GM18520 (cell line): Measurements from ENCODE around the gene LYPD6B.

Experiments used
- ATAC-seq: cut with Tn5 transposase; IDR thresholded peaks from one replicate; pipeline ENCODE4 v1.9.1; 2021; ENCODE audit not compliant: unreplicated experiment

The LYPD6B gene, protein sequence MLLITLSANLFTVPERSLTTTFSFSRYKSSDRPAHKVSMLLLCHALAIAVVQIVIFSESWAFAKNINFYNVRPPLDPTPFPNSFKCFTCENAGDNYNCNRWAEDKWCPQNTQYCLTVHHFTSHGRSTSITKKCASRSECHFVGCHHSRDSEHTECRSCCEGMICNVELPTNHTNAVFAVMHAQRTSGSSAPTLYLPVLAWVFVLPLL

GRCh38 chr2:149038442-149039212 lies at the start of gene LYPD6B:
LYPD6B (plus strand) TSS chr2:149038699; CDS start chr2:149130949, 92,250 bp downstream.
- ATAC-seq = peak; percentile 28

DNA sequence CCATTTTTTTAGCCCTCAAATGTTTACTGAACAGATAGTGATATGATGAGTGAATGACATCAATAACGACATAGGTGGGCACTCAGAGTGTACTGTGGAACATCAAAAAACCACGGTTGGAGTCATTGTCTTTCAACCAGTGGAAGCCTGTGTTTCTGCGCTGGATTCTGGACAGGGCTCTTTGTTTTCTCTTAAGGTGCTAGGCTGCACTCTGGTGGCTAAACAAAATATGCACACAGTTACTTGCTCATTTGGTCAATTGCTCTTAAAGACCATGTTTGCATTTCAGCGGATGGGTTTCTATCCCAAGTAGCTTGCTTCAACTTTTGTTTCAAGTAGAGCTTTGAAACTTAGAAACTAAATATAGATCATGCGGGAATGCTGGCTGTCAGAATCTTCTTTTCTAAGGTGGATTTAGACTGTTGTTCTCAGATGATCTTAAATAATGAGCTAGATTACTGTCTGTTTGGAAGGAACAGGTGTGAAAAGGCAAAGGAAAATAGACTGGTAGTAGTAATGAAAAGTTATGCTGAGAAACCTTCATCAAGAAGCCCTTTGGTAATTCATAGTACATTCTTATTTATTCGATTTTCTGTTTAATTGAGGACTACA lies 48.5 kb upstream of the LYPD6B start:
- peak; percentile 78 for ATAC-seq

DNA sequence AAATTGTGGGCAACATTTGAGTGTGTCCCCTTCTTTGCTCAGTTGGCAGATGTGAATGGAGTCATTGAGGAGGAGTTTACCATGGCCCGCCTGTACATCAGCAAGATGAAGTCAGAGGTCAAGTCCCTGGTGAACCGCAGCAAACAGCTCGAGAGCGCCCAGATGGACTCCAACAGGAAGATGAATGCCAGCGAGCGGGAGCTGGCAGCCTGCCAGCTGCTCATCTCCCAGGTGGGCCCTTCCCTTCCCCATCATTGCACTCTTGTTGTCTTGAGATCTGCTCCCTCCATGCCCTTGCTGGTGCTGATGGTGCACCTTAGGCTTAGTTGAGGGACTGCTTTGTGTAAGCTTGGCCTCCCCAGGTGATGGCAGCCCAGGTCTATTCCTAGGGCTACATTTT lies 47.5 kb upstream of the LYPD6B start:
- ATAC-seq = no peak

DNA sequence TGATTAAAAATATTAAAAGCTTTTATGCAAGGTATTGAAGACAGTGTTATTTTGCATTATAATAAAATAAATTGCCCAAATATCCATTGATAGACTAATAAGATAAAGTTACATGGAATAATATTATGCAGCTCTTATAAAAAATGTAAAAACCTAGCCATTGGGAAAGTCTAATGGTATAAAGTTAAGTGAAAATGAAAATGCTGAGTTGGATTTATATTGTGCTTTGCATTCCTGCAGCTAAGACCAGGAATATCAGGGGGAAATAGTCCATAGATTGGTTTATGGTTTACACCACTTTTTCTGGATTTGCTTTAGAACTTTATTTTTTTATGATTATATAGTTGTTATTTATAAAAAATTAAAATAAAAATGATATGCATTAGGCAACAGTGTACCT lies 46.1 kb upstream of the LYPD6B start:
- ATAC-seq = no peak

DNA sequence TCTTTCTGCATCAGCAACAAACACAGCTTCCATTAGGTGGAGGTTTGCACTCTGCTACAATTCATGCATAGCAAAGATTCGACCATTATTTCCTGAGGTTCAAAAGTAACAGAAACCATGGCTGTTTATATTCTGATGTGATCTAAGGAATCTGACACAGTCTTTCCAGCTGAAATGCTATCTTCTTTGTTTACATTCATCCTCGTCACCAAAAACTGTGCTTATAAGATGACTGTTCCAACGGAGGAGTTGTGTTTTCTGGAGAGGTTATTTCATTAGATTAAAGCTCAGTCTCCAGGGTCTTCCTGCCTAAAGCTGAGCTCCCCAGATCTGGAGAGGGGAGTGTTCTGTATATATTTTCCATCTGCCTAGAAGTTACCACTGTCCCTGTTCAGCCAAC lies 45.1 kb upstream of the LYPD6B start:
- no peak for ATAC-seq

DNA sequence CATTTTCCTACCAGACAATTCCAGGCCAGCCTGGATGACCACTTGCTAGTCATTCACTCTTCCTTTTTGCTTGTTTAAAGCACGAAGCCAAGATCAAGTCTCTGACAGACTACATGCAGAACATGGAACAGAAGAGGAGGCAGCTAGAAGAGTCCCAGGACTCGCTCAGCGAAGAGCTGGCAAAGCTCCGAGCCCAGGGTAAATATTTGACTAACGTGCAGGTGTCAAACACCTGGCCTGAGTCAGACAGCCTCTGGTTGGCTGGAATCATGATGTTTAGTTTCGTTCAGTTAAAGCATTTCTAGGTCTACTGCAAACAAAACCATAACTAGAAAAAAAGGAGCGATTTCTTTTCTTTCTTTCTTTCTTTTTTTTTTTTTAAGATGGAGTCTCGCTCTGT lies 44.2 kb upstream of the LYPD6B start:
- no peak for ATAC-seq

DNA sequence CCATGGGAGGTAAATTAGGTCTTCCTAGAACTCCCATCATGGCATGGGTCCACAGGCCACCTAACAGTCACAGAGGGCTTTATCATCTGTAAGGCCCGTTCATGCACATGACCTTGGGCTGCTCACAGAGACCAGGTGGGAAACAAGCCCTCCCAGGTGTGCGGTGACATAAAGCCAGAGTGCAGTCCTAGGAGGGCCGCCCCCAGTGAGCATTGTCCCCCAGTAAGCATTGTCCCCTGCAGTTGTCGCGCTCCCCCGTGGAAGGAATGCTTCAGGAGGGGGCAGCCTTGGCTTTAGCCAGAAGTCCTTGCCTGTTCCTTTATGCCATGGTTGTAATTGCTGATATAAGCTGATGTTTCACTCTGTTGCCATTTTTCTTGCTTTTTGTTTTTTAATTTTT lies 41.7 kb upstream of the LYPD6B start:
- no peak for ATAC-seq

- no peak for ATAC-seq
These were observed 40.2 kb upstream of the LYPD6B start for GRCh38 chr2:148998165-148998830.

DNA sequence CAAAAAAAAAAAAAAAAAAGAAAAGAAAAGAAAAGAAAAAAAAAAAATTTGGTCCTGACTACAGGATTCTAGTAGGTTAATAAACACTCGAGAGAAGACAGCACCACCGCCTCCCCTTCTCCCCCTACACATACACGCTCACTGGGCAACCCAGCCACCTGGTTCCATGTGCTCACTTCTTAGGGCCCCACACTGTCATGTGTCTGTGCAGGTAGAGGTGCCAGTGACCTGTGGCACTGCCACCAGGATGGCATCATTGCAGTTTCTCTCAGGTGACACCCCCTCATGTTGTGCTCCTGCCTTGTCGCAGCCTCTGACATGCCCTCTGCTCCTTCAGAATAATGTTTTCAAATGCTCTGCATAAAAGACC lies 39.7 kb upstream of the LYPD6B start:
- ATAC-seq = no peak

DNA sequence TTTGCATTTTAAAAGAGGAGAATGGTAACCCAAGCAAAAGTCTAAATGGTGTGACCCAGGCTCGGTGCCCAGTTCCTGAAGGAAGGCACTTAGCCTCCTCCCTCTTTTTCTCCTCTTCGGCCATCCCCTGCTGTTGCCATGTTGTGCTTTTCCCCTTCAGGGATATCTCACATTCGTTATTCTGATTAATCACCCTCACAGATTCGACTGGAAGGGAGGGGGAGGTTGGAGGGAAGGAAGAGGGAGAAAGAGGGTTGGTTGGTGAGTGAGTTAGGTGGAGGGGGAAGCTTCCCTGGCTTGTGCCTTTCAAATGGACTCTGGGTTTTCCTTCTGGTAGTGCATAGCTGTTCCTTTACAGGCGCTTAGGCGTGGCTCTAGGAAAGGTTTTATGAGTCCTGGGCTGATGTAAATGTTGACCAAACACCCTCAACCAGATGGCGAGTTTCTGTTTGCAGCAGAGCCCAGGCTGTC lies 39.0 kb upstream of the LYPD6B start:
- ATAC-seq = no peak

DNA sequence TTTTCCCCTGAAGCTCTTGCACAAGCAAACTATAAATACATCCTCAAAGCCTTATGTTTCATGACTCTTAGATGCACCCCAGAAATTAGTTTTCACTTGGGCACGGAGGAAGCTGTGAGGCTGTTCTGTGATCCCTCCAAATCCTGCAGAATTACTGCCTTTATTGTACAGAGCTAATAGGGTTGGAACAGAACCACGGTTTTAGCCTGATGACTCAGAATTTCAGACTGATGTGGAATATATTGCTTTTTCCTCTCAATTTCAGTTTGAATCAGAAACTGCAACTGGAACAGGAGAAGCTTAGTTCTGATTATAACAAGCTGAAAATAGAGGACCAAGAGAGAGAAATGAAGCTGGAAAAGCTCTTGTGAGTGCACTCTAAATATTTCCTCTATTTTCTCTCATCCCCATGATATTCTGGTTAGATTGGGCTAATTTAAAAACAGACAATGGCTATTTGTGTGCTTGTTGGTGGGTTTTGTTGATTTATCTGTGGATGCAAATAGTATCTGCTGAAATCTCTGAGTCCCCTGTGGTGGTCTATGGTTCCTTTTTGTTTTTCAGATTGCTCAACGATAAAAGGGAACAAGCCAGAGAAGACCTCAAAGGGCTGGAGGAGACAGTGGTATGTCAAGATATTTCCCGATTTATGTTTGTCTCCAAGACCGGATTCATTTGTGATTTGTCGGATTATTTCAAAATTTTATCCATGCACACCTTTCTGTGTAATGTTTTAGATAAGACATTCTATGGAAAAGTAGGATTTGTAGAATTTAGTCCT lies 38.2 kb upstream of the LYPD6B start:
- ATAC-seq = no peak

GRCh38 chr2:149001496-149001895 lies 37.0 kb upstream of the LYPD6B start:
- no peak for ATAC-seq

DNA sequence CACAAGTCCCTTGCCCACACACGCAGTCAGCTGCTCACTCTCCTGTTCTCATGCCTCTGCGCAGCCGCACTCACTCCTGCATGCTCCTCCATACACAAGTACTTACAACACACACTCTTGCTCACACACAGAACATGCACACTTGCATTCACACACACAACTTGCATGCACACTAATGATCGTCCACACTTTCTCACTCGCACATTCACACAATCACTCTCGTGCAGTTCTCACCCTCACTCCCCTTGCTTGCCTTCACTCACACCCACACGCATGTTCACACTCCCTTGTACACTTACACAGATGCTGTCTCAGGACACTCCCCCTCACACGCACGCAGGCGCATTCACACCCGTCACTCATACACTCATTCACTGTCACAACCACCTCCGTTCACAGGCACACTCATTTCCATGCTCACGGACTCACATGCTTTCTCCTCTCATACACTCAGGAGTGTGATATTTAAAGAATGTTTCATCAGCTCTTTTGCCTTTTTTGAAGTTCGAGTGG lies 36.1 kb upstream of the LYPD6B start:
- no peak for ATAC-seq

DNA sequence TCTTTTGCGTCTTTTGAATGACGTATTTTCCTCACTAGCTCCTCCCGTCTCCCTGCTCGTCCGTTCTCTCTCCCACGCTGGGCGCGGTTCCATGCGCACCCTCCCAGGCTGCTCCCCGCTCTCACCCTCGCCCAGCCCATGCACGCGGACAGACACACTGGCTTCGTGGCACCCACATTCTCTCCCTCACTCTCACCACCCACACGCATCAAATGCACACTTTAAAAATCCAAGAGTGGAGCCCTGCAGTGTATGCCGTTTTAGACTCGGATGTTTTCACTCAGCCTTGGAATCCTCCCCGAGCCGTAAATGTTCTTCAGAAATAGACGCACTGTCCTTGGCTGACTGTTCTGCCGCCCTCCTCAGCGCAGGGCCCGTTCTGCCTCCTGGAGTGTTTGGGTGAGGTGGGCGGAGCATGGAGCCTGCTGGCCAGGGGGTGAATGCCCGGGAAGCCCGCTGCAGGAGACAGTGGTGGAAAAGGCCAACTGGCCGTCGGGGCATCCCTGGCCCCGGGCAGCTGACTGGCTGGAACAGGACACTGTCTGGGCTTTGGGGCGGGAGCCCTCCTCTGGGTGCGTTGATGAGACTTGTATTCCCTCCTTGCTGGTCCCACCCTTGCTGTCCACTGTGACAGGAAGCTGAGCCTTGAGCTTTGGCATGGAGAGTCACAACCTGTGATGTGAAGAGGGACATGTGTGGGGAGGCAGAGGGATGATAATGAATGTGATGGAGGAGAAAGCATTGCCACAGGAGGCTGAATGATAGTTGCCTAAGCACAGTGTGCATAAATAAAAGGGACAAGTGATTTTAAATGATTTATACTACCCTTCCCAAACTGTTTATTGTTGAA lies 35.4 kb upstream of the LYPD6B start:
- ATAC-seq = no peak

- ATAC-seq = no peak
These were observed 33.7 kb upstream of the LYPD6B start for GRCh38 chr2:149004836-149005235.

DNA sequence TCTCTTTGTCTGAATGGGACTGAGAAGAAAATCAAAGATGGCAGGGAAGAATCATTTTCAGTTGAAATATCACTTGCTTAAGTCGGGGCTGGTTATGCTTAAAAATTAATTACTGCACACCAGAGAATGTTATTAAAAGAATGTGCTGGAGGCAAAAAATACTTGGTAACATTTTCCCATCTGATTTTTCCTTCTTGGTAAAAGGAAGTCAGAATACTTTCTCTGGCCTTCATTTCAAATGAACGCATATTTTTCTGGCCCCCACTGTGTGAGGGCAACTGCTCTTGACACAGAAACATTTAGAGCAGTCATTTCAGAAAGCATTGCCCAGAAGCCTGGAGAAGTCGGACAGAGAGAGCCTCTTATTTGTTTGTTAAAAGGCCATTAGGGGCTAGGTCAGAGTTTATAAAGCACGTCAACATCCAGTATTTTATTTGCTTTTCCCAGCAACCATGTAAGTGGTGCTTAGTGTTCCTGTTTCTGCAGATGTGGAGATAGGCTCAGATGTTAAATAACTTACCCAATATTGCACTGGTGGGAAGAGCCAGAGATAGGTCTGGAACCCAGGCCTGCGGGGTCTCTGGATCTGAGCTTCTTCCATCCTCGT lies 32.9 kb upstream of the LYPD6B start:
- ATAC-seq = no peak

DNA sequence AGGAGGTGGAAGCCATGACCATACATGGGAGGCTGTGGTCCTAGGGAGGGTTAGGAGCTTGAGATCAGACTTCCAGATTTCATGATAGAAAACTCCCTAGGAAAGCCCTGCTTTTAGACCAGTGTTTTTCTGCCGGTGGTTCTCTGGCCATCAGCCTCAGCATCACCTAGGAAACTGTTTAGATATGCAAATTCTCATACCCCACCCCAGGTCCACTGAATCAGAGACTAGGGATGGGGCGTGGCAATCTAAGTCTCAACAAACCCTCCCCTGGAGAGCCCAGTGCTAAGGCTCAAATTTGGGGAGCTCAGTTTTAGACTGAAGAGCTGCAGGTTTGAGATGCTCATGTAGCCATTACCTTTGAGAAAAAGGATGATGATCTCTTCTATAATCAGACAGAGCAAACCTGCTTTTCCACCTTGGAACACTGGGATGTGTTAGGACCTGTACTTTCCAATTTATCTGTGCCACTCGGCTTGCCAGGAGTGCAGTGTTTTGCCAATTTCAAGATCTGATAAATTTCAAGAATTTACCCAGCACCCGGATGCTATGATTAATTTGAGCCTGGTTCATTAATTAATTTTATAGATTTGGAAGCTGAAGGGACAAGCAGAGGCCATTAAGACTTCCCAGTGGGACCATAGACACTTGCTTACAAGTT lies 31.5 kb upstream of the LYPD6B start:
- no peak for ATAC-seq

DNA sequence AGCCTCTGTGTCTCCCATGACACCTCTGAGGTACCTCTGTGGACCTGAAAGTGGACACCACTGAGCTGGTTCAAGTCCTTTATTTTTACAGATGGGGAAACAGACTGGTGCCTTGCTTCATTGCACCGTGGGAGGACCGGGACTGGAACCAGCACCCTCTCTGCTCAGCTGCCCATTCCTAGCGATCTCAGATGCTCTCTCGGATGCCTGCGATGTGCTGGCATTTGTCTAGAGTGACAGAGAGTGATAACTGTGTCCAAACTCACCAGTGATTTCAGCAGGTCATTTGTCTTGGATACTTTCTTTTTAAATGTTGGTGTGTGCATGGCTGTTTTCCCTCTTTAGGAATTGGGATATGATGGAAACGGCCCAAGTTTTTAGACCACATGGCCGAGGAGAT lies 30.1 kb upstream of the LYPD6B start:
- ATAC-seq = no peak
